Measurements from ENCODE around the gene CDC45. TPM values are rescaled to one million over a fixed set of nuclear protein-coding genes. Genes with fewer than 3 reads are reported as not detected.

CDC45 gene
- total RNA-seq, 4 donors from 2014 or later, result 11.7 TPM; not detected in 3

DNA sequence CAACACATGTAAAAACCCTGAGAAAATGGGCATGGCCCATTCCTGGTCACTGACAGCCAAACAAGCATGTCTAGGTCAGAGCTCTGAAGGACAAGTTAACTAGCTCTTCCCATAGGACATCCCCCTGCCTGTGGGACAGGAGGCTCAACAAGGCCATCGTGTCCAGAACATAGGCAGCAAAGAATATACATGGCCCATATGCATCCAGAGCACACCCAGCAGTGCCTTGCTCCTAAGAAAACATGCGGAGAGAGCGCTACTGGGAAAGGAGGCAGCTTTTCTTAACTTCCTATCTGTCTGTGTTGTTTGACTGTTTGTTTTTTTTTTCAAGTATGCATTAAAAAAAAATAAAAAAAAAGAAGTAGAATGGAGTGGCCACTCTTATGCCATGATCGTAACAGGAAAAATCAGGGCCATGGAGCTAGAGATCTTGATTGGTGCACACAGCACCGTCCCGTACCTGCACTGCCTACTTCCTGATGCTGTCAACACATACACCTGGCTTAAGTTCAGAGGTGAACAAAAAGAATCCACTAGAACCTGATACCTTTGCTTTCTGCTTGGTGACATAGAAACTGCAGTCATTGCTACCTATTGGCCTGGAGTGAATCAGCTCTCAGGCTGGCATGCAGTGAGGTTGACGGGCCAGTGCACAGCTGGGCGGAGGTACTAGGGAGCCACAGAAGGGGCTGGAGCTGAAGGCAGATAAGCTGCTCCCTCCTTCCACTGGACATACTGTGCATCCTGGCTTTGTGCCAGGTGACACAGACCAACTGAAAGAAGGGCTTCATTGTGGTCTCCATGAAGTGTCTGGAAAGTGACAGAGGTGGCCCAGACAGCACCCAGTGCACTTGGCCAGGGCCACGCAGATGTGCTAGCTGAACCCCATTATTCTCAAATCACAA lies 12.6 kb upstream of the CDC45 start:
- TF ChIP-seq CTCF (IDR thresholded peaks at IDR 0.05) (no peak), POLR2A (IDR thresholded peaks at IDR 0.05) (no peak)
- H3K36me3 ChIP-seq, result no peaks in the 10 kb centered on the region

DNA sequence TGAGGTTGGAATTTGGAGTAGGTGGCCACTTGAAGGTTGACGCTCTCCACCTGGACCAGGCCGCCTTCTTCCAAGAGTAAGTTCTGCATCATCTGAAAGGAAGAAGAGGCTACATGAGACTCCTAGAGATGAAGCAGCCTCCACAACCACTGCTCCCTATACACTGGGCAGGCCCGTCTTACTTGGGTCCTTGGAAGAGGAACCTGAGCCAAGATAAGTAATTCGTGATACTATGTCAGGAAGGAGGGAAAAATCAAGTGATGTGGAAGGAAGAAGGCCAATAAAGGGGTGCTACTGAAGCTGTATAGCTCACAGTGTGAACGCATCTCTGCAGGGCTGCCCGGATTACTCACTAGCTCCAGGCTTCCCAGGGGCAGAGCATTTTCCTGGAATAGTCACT lies 11.8 kb upstream of the CDC45 start:
- Histone ChIP-seq H3K9me3 (no peaks in the 10 kb centered on the region), H3K27me3 (no peaks in the 10 kb centered on the region), H3K4me1 (no peaks in the 10 kb centered on the region), H3K4me3 (no peak overlapping the region), H3K36me3 (no peaks in the 10 kb centered on the region), H3K27ac (no peak overlapping the region)
- DNase-seq, result no peak
- intact Hi-C loops (cut with DNase I; ENCODE audit: low total_unique reads), result no loop called here
- TF ChIP-seq POLR2A (IDR thresholded peaks at IDR 0.05) (no peak), CTCF (IDR thresholded peaks at IDR 0.05) (no peak)

More for the DNA sequence above, 12.6 kb upstream of the CDC45 start:
- DNase-seq, result no peak
- Histone ChIP-seq H3K4me3 (no peak overlapping the region), H3K9me3 (no peaks in the 10 kb centered on the region), H3K27me3 (no peaks in the 10 kb centered on the region), H3K4me1 (no peaks in the 10 kb centered on the region), H3K27ac (no peak overlapping the region)
- intact Hi-C loops (cut with DNase I; ENCODE audit: low total_unique reads), result no loop called here

DNA sequence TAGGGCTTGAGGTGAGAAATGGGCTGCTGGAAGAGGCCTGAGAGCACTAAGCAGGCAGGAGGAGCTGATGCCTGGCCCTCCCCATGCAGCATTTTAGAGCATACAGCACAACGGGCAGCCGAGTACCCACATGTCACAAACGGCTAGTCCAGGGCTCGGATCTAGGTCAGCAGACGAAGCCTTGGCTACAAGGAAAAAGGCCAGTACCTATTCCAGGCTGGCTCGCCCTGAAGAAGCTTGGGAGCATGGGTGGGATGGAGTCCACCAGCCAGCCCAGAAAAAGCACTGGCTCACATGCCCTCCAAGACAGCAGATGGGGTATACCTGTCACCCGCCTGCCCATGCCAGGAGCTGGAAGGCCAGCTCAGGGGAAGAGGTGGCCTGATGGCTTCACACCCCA lies 10.3 kb upstream of the CDC45 start:
- Histone ChIP-seq H3K9me3 (no peaks in the 10 kb centered on the region), H3K27ac (no peak overlapping the region), H3K27me3 (no peaks in the 10 kb centered on the region), H3K4me3 (no peak overlapping the region), H3K36me3 (no peaks in the 10 kb centered on the region), H3K4me1 (no peaks in the 10 kb centered on the region)
- DNase-seq, result no peak
- TF ChIP-seq CTCF (IDR thresholded peaks at IDR 0.05) (no peak), POLR2A (IDR thresholded peaks at IDR 0.05) (no peak)
- intact Hi-C loops (cut with DNase I; ENCODE audit: low total_unique reads), result no loop called here

DNA sequence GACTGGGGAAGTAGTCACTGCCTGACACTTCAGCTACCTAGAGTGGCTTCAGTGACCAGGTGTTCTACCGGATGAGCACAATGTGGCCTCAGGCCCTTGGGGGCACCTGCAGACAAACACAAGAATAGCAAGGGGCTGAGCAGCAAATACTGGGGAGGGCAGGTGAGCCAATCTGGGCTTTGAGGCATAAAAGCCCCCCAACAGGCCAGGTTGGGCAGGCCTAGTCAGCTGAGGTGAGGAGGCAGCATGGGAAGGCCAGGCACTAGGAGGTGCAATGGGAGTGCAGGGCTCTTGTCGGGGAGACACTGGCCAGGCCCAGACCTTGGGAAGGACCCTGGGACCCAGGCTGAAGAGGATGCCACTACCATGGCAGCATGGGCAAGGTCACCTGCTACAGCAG lies 9.7 kb upstream of the CDC45 start:
- no peak for DNase-seq
- Histone ChIP-seq H3K9me3 (no peaks in the 10 kb centered on the region), H3K27me3 (no peaks in the 10 kb centered on the region), H3K4me1 (no peaks in the 10 kb centered on the region), H3K4me3 (no peak overlapping the region), H3K27ac (no peak overlapping the region), H3K36me3 (no peaks in the 10 kb centered on the region)
- intact Hi-C loops (cut with DNase I; ENCODE audit: low total_unique reads), result no loop called here
- TF ChIP-seq POLR2A (IDR thresholded peaks at IDR 0.05) (no peak), CTCF (IDR thresholded peaks at IDR 0.05) (no peak)

DNA sequence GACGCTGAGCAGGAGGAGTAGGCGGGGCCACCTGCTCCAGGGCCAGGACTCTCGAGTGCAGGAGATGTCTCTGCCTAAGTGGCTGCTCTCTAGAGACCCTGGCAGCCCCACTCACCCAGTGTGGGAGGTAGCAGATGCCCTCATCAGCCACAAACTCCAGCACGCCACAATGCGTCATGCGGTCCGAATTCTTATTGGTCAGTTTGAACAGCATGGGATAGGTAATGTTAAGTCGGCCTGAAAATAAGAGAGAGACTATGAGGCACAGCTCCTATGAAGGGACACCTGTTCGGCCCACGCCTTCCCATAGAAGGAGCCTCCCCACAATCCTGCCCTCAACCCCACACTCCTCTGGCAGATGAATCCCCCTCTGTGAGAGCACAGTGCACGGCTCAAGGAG lies 8.1 kb upstream of the CDC45 start:
- no peak for DNase-seq
- Histone ChIP-seq H3K27me3 (no peaks in the 10 kb centered on the region), H3K27ac (no peak overlapping the region), H3K4me3 (no peak overlapping the region), H3K9me3 (no peaks in the 10 kb centered on the region), H3K4me1 (no peaks in the 10 kb centered on the region), H3K36me3 (no peaks in the 10 kb centered on the region)
- no peak for TF ChIP-seq CTCF (IDR thresholded peaks at IDR 0.05)
- no peak for TF ChIP-seq POLR2A (IDR thresholded peaks at IDR 0.05)
- intact Hi-C loops (cut with DNase I; ENCODE audit: low total_unique reads), result no loop called here
